ENCODE measurements around the gene CDK9.
A peak's percentile ranks its signal among the peaks of the same experiment; 100 is the strongest.
"Not testable (repeated sequence)": the region's sequence is repeated elsewhere in the genome, so short reads cannot be mapped to it uniquely, and the experiment has no call there.

Gene CDK9

DNA sequence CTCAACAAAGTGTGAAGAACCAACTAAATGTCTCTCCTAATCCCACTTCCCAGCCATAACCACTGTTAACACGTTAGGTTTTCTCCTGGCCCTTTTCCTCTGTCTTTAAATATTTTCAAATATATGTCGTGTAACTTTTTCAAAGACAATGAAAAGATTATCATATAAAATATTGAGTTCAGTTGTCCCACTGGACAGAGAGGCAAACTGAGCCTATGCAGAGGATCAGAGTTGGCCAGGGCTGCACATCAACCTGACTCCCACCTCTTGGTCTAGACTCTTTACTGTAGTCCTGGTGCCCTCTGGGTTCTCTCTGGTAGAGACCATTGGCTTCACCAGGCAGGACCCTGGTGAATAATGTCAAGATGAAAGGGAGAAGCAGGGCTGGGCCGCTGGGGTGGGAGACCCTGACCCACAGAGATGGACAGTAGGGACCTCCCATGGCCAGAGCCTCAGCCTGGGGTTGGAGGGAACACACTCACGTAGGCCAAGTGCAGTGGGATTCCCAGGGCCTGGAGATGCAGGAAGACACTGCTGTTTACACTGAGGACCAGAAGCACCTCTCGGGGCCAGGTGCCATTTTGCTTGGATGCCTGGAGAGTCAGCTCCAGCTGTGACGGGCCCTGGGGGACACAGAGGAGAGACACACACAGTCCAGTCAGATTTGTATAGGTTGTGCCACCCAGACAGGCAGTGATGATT, 43.5 kb downstream of the CDK9 start:
- TF ChIP-seq, protein P1, sequence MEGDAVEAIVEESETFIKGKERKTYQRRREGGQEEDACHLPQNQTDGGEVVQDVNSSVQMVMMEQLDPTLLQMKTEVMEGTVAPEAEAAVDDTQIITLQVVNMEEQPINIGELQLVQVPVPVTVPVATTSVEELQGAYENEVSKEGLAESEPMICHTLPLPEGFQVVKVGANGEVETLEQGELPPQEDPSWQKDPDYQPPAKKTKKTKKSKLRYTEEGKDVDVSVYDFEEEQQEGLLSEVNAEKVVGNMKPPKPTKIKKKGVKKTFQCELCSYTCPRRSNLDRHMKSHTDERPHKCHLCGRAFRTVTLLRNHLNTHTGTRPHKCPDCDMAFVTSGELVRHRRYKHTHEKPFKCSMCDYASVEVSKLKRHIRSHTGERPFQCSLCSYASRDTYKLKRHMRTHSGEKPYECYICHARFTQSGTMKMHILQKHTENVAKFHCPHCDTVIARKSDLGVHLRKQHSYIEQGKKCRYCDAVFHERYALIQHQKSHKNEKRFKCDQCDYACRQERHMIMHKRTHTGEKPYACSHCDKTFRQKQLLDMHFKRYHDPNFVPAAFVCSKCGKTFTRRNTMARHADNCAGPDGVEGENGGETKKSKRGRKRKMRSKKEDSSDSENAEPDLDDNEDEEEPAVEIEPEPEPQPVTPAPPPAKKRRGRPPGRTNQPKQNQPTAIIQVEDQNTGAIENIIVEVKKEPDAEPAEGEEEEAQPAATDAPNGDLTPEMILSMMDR (IDR thresholded peaks at IDR 0.05) = no peak
- Mint-ChIP-seq H3K27ac (peak overlapping the region; percentile 58), H3K4me3 (peak overlapping the region; percentile 12), H3K9me3 (no peaks in the 10 kb centered on the region), H3K4me1 (peaks cover 63% of the 10 kb centered on the region), H3K27me3 (ENCODE audit: low read depth, poor library complexity) (peaks cover 15% of the 10 kb centered on the region), H3K36me3 (ENCODE audit: low read depth) (no peaks in the 10 kb centered on the region)
- DNase-seq = no peak

DNA sequence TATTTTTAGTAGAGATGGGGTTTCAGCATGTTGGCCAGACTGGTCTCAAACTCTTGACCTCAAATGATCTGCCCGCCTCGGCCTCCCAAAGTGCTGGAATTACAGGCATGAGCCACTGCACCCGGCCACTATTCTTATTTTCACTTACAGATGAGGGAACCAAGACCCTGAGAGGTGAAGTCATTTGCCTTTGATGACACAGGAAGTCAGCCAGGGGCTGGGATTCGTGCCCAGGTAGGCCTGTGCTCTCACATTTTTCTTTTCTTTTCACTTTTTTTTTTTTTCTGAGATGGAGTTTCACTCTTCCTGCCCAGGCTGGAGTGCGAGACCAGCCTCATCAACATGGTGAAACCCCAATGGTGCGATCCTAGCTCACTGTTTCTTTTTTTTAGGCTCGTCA, 46.4 kb downstream of the CDK9 start:
- Mint-ChIP-seq H3K4me1 (peaks cover 55% of the 10 kb centered on the region), H3K36me3 (ENCODE audit: low read depth) (no peaks in the 10 kb centered on the region), H3K27ac (no peak overlapping the region), H3K4me3 (no peak overlapping the region), H3K27me3 (ENCODE audit: low read depth, poor library complexity) (peaks cover 9% of the 10 kb centered on the region), H3K9me3 (no peaks in the 10 kb centered on the region)
- no peak for DNase-seq
- TF ChIP-seq, protein P1 (IDR thresholded peaks at IDR 0.05) = no peak

DNA sequence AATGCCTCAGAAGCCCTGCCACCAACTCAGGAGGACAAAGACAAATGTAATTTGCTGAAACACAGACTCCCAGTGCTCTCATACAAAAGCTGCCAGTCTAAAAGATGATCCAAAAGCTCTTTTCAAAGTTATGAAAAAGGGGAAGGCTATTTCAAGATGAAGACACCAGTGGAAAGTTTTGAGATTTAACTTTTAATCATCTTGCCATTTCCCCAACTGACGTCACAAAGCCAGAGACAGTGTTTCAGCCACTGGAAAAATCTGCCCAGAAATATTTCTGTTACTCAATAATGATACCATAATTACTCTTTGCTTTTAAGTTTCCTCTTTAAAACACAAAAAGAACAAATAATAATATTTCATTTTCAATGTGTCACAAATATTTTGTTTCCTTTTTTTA, 47.7 kb downstream of the CDK9 start:
- Mint-ChIP-seq H3K4me3 (no peak overlapping the region), H3K9me3 (no peaks in the 10 kb centered on the region), H3K4me1 (peaks cover 55% of the 10 kb centered on the region), H3K27me3 (ENCODE audit: low read depth, poor library complexity) (peaks cover 4% of the 10 kb centered on the region), H3K27ac (no peak overlapping the region), H3K36me3 (ENCODE audit: low read depth) (no peaks in the 10 kb centered on the region)
- TF ChIP-seq, protein P1 (IDR thresholded peaks at IDR 0.05) = no peak
- DNase-seq = no peak

DNA sequence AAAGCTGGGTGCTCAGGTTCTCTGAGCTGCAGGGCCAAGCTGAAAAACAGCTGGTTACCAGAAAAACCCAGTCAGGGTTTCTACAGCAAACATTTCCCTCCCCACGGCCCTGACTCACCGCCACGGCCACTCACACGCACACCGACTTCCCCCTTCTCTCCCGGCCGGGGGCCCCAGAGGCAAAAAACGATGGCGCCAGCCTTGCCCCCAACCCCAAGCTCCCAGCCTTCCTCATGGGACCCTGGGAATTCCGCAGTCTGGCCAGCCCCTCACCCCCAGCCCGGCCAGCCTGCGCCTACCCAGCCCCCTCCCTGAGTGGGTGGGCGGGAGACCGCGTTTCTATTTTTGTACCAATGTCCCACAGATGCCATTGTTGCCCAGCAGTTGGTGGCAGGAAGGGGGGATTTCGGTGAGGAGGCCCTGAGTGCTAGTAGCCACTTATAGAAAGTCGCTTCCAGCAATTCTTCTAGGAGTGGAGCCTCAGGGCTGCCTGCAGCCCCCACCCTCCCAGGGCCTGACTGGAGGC, 50.2 kb downstream of the CDK9 start:
- no peaks in the 10 kb centered on the region for H3K9me3 Mint-ChIP-seq
- H3K4me1 Mint-ChIP-seq = peaks cover 54% of the 10 kb centered on the region
- no peak overlapping the region for H3K27ac Mint-ChIP-seq
- H3K27me3 Mint-ChIP-seq (ENCODE audit: low read depth, poor library complexity) = peaks cover 4% of the 10 kb centered on the region
- DNase-seq = no peak
- H3K4me3 Mint-ChIP-seq = no peak overlapping the region
- TF ChIP-seq, protein P1 (IDR thresholded peaks at IDR 0.05) = no peak
- H3K36me3 Mint-ChIP-seq (ENCODE audit: low read depth) = no peaks in the 10 kb centered on the region

DNA sequence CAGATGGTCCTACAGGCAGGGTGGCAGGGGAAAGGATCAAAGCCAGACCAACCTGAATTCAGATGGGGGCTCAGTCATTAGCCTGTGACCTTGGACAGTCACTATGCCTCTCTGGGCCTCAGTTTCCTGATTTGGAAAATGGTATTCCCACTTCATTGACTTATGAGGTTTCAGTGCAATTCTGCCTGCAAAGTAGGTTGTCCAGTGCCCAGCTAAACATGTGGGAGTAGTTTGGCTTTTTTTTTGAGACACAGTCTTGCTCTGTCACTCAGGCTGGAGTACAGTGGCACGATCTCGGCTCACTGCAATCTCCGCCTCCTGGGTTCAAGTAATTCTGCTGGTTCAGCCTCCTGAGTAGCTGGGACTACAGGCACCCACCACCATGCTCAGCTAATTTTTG, 50.7 kb downstream of the CDK9 start:
- not testable (repeated sequence) for H3K4me3 Mint-ChIP-seq
- H3K4me1 Mint-ChIP-seq = peaks cover 54% of the 10 kb centered on the region

DNA sequence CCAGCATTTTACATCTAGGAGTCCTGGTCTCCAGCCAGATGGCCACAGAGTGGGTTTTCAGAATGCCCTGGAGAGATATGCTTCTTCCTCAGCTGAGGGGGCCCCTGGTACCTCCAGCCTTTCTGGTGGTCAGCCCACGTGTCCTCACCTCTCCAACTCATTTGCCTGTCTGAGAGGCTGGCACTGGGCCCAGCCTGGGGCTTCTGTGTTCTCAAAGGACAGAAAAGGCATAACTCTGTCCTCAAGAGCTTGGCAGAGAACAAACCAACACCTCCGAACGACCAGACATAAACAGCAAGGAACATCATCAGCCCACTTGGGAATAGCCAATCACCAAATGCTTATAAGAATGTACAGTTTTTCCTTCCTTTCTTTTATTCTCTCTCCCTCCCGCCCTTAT, 51.5 kb downstream of the CDK9 start:
- Mint-ChIP-seq H3K36me3 (ENCODE audit: low read depth) (no peaks in the 10 kb centered on the region), H3K9me3 (no peaks in the 10 kb centered on the region), H3K4me3 (no peak overlapping the region), H3K4me1 (peaks cover 51% of the 10 kb centered on the region), H3K27me3 (ENCODE audit: low read depth, poor library complexity) (peaks cover 4% of the 10 kb centered on the region), H3K27ac (no peak overlapping the region)
- no peak for DNase-seq
- TF ChIP-seq, protein P1 (IDR thresholded peaks at IDR 0.05) = no peak

More for the DNA sequence above, 50.7 kb downstream of the CDK9 start:
- not testable (repeated sequence) for H3K36me3 Mint-ChIP-seq (ENCODE audit: low read depth); H3K27me3 Mint-ChIP-seq (ENCODE audit: low read depth, poor library complexity); H3K27ac Mint-ChIP-seq; DNase-seq; H3K9me3 Mint-ChIP-seq

Measured in nephron progenitor cell (in vitro differentiated cells).